HL-60 (cell line): ENCODE results near the gene PAPOLG.
A peak's percentile ranks its signal among the peaks of the same experiment; 100 is the strongest.

Experiments used
- DNase-seq, 2 experiments: peaks; one replicate each; pipeline ENCODE4 v3.0.0-alpha.2; 2010 to 2020; ENCODE audit warnings: low read depth in 1 of 2, low spot score in 1 of 2
- H3K27ac ChIP-seq: fragments of 250-450 bp; sonication (Bioruptor Pico); replicated peaks from 2 replicates; pipeline ENCODE4 v1.5.1; 2020; ENCODE audit warnings: mild to moderate bottlenecking, moderate library complexity
- H3K27me3 ChIP-seq: fragments of 250-450 bp; sonication (Bioruptor Pico); 2 replicates; pipeline ENCODE4 v1.5.1; 2021; ENCODE audit warnings: mild to moderate bottlenecking, moderate library complexity; ENCODE audit not compliant: insufficient read depth, poor library complexity, severe bottlenecking
- H3K4me3 ChIP-seq: replicated peaks from 2 replicates; pipeline ENCODE4 v1.5.1; 2011; ENCODE audit warnings: mild to moderate bottlenecking, control low read depth, low read length; ENCODE audit not compliant: insufficient read depth
- CTCF ChIP-seq: IDR thresholded peaks from one replicate; pipeline ENCODE4 v1.5.1; 2011; ENCODE audit warnings: low read length, control low read depth, inconsistent platforms; ENCODE audit not compliant: insufficient read depth
- GABPA ChIP-seq: IDR thresholded peaks from 2 replicates; pipeline ENCODE4 v1.6.1; 2012; ENCODE audit warnings: low read depth
- POLR2AphosphoS5 ChIP-seq: IDR thresholded peaks from 2 replicates; pipeline ENCODE4 v1.6.1; 2012; ENCODE audit warnings: low read depth
- REST ChIP-seq: IDR thresholded peaks from 2 replicates; pipeline ENCODE4 v1.6.1; 2012; ENCODE audit warnings: low read depth; ENCODE audit not compliant: insufficient replicate concordance
- SPI1 ChIP-seq: IDR thresholded peaks from 2 replicates; pipeline ENCODE4 v1.6.1; 2012; ENCODE audit warnings: low read depth, mild to moderate bottlenecking, borderline replicate concordance

The PAPOLG gene

GRCh38 chr2:60745330-60745729, 10.7 kb upstream of the PAPOLG start:
- Histone ChIP-seq H3K4me3 (no peak overlapping the region), H3K27ac (no peak overlapping the region), H3K27me3 (no peaks in the 10 kb centered on the region)
- no peak for DNase-seq
- TF ChIP-seq POLR2AphosphoS5, result no peak
- no peak for TF ChIP-seq REST
- TF ChIP-seq CTCF, result no peak
- TF ChIP-seq GABPA, result no peak
- no peak for TF ChIP-seq SPI1

- no peaks in the 10 kb centered on the region for H3K27me3 ChIP-seq
- peak in 1 of 2 experiments; percentile 38 for DNase-seq
- H3K27ac ChIP-seq, result no peak overlapping the region
- H3K4me3 ChIP-seq, result no peak overlapping the region
- TF ChIP-seq GABPA, result no peak
- TF ChIP-seq POLR2AphosphoS5, result 0 out of 2 replicates have a peak, but pooled peaks have one; percentile 46
- TF ChIP-seq CTCF, result no peak
Observed at GRCh38 chr2:60745761-60746160, 10.3 kb upstream of the PAPOLG start.

GRCh38 chr2:60746318-60746717, 9.8 kb upstream of the PAPOLG start:
- H3K27ac ChIP-seq, result no peak overlapping the region
- TF ChIP-seq CTCF (no peak), GABPA (no peak), POLR2AphosphoS5 (no peak), SPI1 (no peak), REST (no peak)
- no peak for DNase-seq
- no peaks in the 10 kb centered on the region for H3K27me3 ChIP-seq
- no peak overlapping the region for H3K4me3 ChIP-seq

GRCh38 chr2:60759654-60760053, 3.6 kb downstream of the PAPOLG start:
- no peaks in the 10 kb centered on the region for H3K27me3 ChIP-seq
- TF ChIP-seq SPI1, result no peak
- no peak for TF ChIP-seq GABPA
- TF ChIP-seq CTCF, result no peak
- no peak for TF ChIP-seq REST
- no peak for TF ChIP-seq POLR2AphosphoS5
- no peak overlapping the region for H3K4me3 ChIP-seq
- no peak overlapping the region for H3K27ac ChIP-seq
- DNase-seq, result no peak
